K562 (cell line): Measurements from ENCODE around the gene AFF3. TPM values are rescaled to one million over a fixed set of nuclear protein-coding genes. Genes with fewer than 3 reads are reported as not detected.

ENCODE experiments used
- ATAC-seq: fragments of 200-7000 bp; cut with Tn5 transposase; 3 replicates; pipeline ENCODE4 v1.9.1; 2020; ENCODE audit warnings: moderate library complexity
- BruUV-seq: library from RNA; stranded (reverse); fragments of 400-500 nt; replicated peaks from 2 replicates; lab custom pipeline; 2021; lab: Mats Ljungman, UMichigan
- CTCF ChIA-PET: fragments of 300-600 bp; formaldehyde crosslinking; extraction: SDS; loops from one replicate; lab custom pipeline; 2021; ENCODE audit warnings: low intra/inter-chr PET ratio; lab: Yijun Ruan, JAX
- POLR2A ChIA-PET: fragments of 300-600, 350-650 bp; sonication (Branson Sonifier 250); formaldehyde crosslinking; extraction: SDS; loops from one replicate; lab custom pipeline; 2021; ENCODE audit warnings: antibody characterized with exemption, inconsistent platforms; lab: Yijun Ruan, JAX
- DNase-seq, 4 experiments: peaks; one replicate each; pipeline versions ENCODE4 v3.0.0 to v3.0.0-alpha.2; 2011 to 2018; ENCODE audit warnings: low spot score in 3 of 4, mixed read lengths in 3 of 4; ENCODE audit errors: extremely low read depth in 1 of 4
- FAIRE-seq: peaks from 2 replicates; lab custom pipeline; 2011; peaks lifted over from hg19 to GRCh38; lab: Jason Lieb, UNC
- H2AFZ ChIP-seq: 2 replicates; pipeline ENCODE4 v1.6.0; 2011; ENCODE audit warnings: low read depth, low read length, control low read depth, inconsistent platforms
- H3K27ac ChIP-seq: fragments of 200-600 bp; 3 replicates; pipeline ENCODE4 v1.8.0; 2011; ENCODE audit warnings: low read depth, mild to moderate bottlenecking, control low read depth, inconsistent platforms, low read length, moderate library complexity, mixed read lengths; ENCODE audit errors: extremely low read depth
- H3K27me3 ChIP-seq, 2 experiments: fragments of 300-600 bp in 1 of 2; 2 replicates in 1 of 2; 3 replicates in 1 of 2; pipeline versions ENCODE4 v1.6.0 to v1.8.0; 2011; ENCODE audit warnings: inconsistent platforms in 2 of 2, low read length in 2 of 2, mild to moderate bottlenecking in 1 of 2, mixed read lengths in 1 of 2, moderate library complexity in 1 of 2; ENCODE audit not compliant: control insufficient read depth in 2 of 2, insufficient read depth in 2 of 2
- H3K36me3 ChIP-seq: fragments of 300-600 bp; 3 replicates; pipeline ENCODE4 v1.8.0; 2011; ENCODE audit warnings: mild to moderate bottlenecking, low read length, inconsistent platforms; ENCODE audit not compliant: control insufficient read depth, insufficient read depth
- H3K4me1 ChIP-seq, 2 experiments: fragments of 200-600 bp in 1 of 2; replicated peaks in 1 of 2; 2 replicates in 1 of 2; 3 replicates in 1 of 2; pipeline versions ENCODE4 v1.5.1 to v1.8.0; 2011; ENCODE audit warnings: inconsistent platforms in 2 of 2, low read length in 2 of 2, mild to moderate bottlenecking in 1 of 2, mixed read lengths in 1 of 2, moderate library complexity in 1 of 2; ENCODE audit not compliant: control insufficient read depth in 2 of 2, insufficient read depth in 2 of 2
- H3K4me2 ChIP-seq: 2 replicates; pipeline ENCODE4 v1.6.1; 2011; ENCODE audit warnings: low read length, control low read depth, inconsistent platforms, mixed read lengths; ENCODE audit not compliant: insufficient read depth
- H3K4me3 ChIP-seq: fragments of 200-600 bp; sonication (generic), shearing (Covaris generic); 2 replicates; pipeline ENCODE4 v1.5.1; 2016; ENCODE audit warnings: control low read depth, inconsistent platforms
- H3K79me2 ChIP-seq: fragments of 200-600 bp; 3 replicates; pipeline ENCODE4 v1.8.0; 2011; ENCODE audit warnings: low read length, inconsistent platforms; ENCODE audit not compliant: control insufficient read depth, insufficient read depth
- H3K9ac ChIP-seq, 2 experiments: 2 replicates each; pipeline versions ENCODE4 v1.6.0 to v1.6.1; 2011; ENCODE audit warnings: low read depth in 2 of 2, low read length in 2 of 2, control low read depth in 1 of 2, inconsistent platforms in 1 of 2, mild to moderate bottlenecking in 1 of 2, mixed read lengths in 1 of 2; ENCODE audit not compliant: insufficient read depth in 1 of 2
- H3K9me1 ChIP-seq: one replicate; pipeline ENCODE4 v1.6.0; 2011; ENCODE audit warnings: inconsistent platforms, mild to moderate bottlenecking, low read length, moderate library complexity; ENCODE audit not compliant: control insufficient read depth, insufficient read depth
- H3K9me3 ChIP-seq: replicated peaks from 2 replicates; pipeline ENCODE4 v1.5.1; 2011; ENCODE audit warnings: low read depth, low read length, inconsistent platforms; ENCODE audit not compliant: control insufficient read depth, insufficient read depth
- H4K20me1 ChIP-seq: replicated peaks from 2 replicates; pipeline ENCODE4 v1.6.1; 2011; ENCODE audit warnings: low read length, inconsistent platforms, mixed read lengths; ENCODE audit not compliant: control insufficient read depth, insufficient read depth
- ATF3 ChIP-seq, 2 experiments: fragments of 450-650 bp in 1 of 2; sonication (generic) in 1 of 2; formaldehyde crosslinking in 1 of 2; IDR thresholded peaks in 1 of 2; conservative IDR thresholded peaks in 1 of 2; 2 replicates each; pipeline versions ENCODE4 v1.6.1 to v1.8.1; 2016 to 2023; ENCODE audit warnings: mild to moderate bottlenecking in 2 of 2, moderate library complexity in 2 of 2, inconsistent platforms in 1 of 2, missing genetic modification reagents in 1 of 2
- CTCF ChIP-seq, 3 experiments: IDR thresholded peaks in 2 of 3; conservative IDR thresholded peaks in 1 of 3; 2 replicates each; pipeline ENCODE4 v1.5.1; 2011 to 2012; ENCODE audit warnings: low read length in 3 of 3, mild to moderate bottlenecking in 3 of 3, control low read depth in 2 of 3, improper control_type of control experiment in 1 of 3, inconsistent platforms in 1 of 3, low read depth in 1 of 3, mixed read lengths in 1 of 3, moderate library complexity in 1 of 3; ENCODE audit not compliant: insufficient read depth in 2 of 3
- MAX ChIP-seq: sonication (generic); formaldehyde crosslinking; IDR thresholded peaks from 2 replicates; pipeline ENCODE4 v1.9.0; 2022; ENCODE audit warnings: mild to moderate bottlenecking, missing genetic modification reagents
- MTF1 ChIP-seq: fragments of 250-450 bp; sonication (Bioruptor Pico); IDR thresholded peaks from 2 replicates; pipeline ENCODE4 v1.9.0; 2021; ENCODE audit warnings: moderate library complexity, mild to moderate bottlenecking, inconsistent platforms, borderline replicate concordance
- MYNN ChIP-seq, 2 experiments: sonication (generic); formaldehyde crosslinking in 1 of 2; IDR thresholded peaks; 2 replicates each; pipeline versions ENCODE4 v1.5.0 to v1.6.1; 2016 to 2020; ENCODE audit warnings: antibody characterized with exemption in 1 of 2, missing genetic modification reagents in 1 of 2
- PHTF2 ChIP-seq: fragments of 250-450 bp; sonication (Bioruptor Pico); IDR thresholded peaks from 2 replicates; pipeline ENCODE4 v1.5.0; 2021; ENCODE audit warnings: mild to moderate bottlenecking
- POLR2AphosphoS2 ChIP-seq: IDR thresholded peaks from 2 replicates; pipeline ENCODE4 v1.6.1; 2012; ENCODE audit warnings: low read length, improper control_type of control experiment
- POU5F1 ChIP-seq: fragments of 150-350 bp; IDR thresholded peaks from 2 replicates; pipeline ENCODE4 v1.6.1; 2014; ENCODE audit warnings: borderline replicate concordance, low read length, low read depth, mild to moderate bottlenecking; ENCODE audit not compliant: partially characterized antibody
- PURB ChIP-seq: sonication (generic); formaldehyde crosslinking; IDR thresholded peaks from 2 replicates; pipeline ENCODE4 v1.9.0; 2021; ENCODE audit warnings: low read depth, mild to moderate bottlenecking, missing genetic modification reagents
- SMAD2 ChIP-seq: fragments of 150-350 bp; IDR thresholded peaks from 2 replicates; pipeline ENCODE4 v1.6.1; 2014; ENCODE audit warnings: low read depth, mild to moderate bottlenecking, low read length
- TEAD2 ChIP-seq: fragments of 450-650 bp; IDR thresholded peaks from 2 replicates; pipeline ENCODE4 v1.6.1; 2016; ENCODE audit warnings: missing genetic modification characterization, control low read depth, missing compliant biosample characterization
- ZNF140 ChIP-seq: fragments of 250-450 bp; sonication (Bioruptor Pico); IDR thresholded peaks from 2 replicates; pipeline ENCODE4 v1.8.0; 2021; ENCODE audit warnings: moderate library complexity, mild to moderate bottlenecking, inconsistent platforms
- ZNF263 ChIP-seq: sonication (generic); formaldehyde crosslinking; IDR thresholded peaks from 2 replicates; pipeline ENCODE4 v1.8.0; 2022; ENCODE audit warnings: mild to moderate bottlenecking, missing genetic modification reagents, borderline replicate concordance
- WGBS: fragments of 100-300 bp; shearing (Covaris generic); methylation state at CpG from one replicate; pipeline ENCODE4 v1.1.6; 2016; ENCODE audit warnings: low coverage, mixed read lengths; ENCODE audit not compliant: insufficient coverage; ENCODE audit errors: missing lambda C conversion rate; 5-methylcytosine and 5-hydroxymethylcytosine counted together
- in situ Hi-C: fragments of 300-500 bp; cut with MboI; formaldehyde crosslinking; loops from 4 replicates; pipeline ENCODE4 v1.15.0; 2018; ENCODE audit warnings: inconsistent platforms, mixed read lengths
- intact Hi-C: fragments of 100-400 bp; cut with micrococcal nuclease; formaldehyde crosslinking; loops from 2 replicates; pipeline ENCODE4 v1.14.2; 2022
- polyA plus RNA-seq, 8 experiments: library from polyadenylated mRNA; depleted of rRNA in 4 of 8; stranded (reverse) in 5 of 8; unstranded in 3 of 8; fragments of >200 nt; fragmentation: Nextera tagmentation in 2 of 8; fragmentation: Illumina TruSeq in 1 of 8; extraction: Ambion mirVana in 2 of 8; extraction: Trizol in 1 of 8; gene quantifications; 2 replicates each; pipeline versions ENCODE4 v1.2.1 to v1.2.3, GENCODE V29; 2011 to 2014; ENCODE audit warnings: inconsistent platforms in 1 of 8, missing spikeins in 1 of 8
- total RNA-seq, 7 experiments: library from RNA; depleted of rRNA in 6 of 7; stranded (reverse); fragments of >200 nt in 6 of 7; fragmentation: Illumina TruSeq in 2 of 7; extraction: Trizol in 2 of 7; gene quantifications; 2 replicates each; pipeline versions ENCODE4 v1.2.1 to v1.2.3, GENCODE V29; 2011 to 2021; ENCODE audit warnings: low replicate concordance in 1 of 7

Gene AFF3
- total and polyA plus RNA-seq, 9 of the 15 experiments (the other 6 are each of a cell fraction or from before 2014, with no cell fraction given): 0.02 to 0.11 TPM; not detected in 7

GRCh38 chr2:99689145-99689742, 453.1 kb downstream of the AFF3 start:
- CTCF ChIA-PET: no interaction called here
- in situ Hi-C loops: no loop called here

GRCh38 chr2:99688699-99689098, 453.7 kb downstream of the AFF3 start:
- no peaks in the 10 kb centered on the region for H3K79me2 ChIP-seq
- POLR2A ChIA-PET: no interaction called here
- no TSS peak for BruUV-seq
- no peak for TF ChIP-seq PHTF2
- TF ChIP-seq SMAD2: no peak
- no peak for TF ChIP-seq PURB (CRISPR knock-in tag)
- TF ChIP-seq ZNF263 (CRISPR knock-in tag): no peak
- TF ChIP-seq ATF3 (IDR thresholded peaks at IDR 0.05): no peak
- TF ChIP-seq ATF3 (CRISPR knock-in tag; conservative IDR thresholded peaks at IDR 0.05): no peak
- no peak for TF ChIP-seq POU5F1
- no peak for TF ChIP-seq POLR2AphosphoS2
- no peak for TF ChIP-seq TEAD2 (tag)
- no peak for TF ChIP-seq CTCF (IDR thresholded peaks at IDR 0.05 in 2 of 3, conservative IDR thresholded peaks at IDR 0.05 in 1 of 3; ENCODE audit: insufficient read depth in 2 of 3, low read depth in 1 of 3, low read length in 3 of 3)
- no peak for TF ChIP-seq MAX (CRISPR knock-in tag)
- TF ChIP-seq MYNN (IDR thresholded peaks at IDR 0.05): no peak
- TF ChIP-seq MYNN (CRISPR knock-in tag; IDR thresholded peaks at IDR 0.05): no peak

More at GRCh38 chr2:99689145-99689742, 453.1 kb downstream of the AFF3 start:
- WGBS: 0% methylated on average over 3 of the region's 3 CpGs
- H3K4me2 ChIP-seq: no peak overlapping the region
- no peaks in the 10 kb centered on the region for H3K4me1 ChIP-seq
- no peaks in the 10 kb centered on the region for H4K20me1 ChIP-seq
- no peaks in the 10 kb centered on the region for H3K36me3 ChIP-seq
- ATAC-seq: no peak
- intact Hi-C loops: no loop called here
- no peaks in the 10 kb centered on the region for H3K9me1 ChIP-seq
- no peak for TF ChIP-seq ZNF140
- no peak for TF ChIP-seq MTF1 (CRISPR knock-in tag)
- H3K4me3 ChIP-seq: no peak overlapping the region
- no peaks in the 10 kb centered on the region for H3K9me3 ChIP-seq
- no peak for DNase-seq
- no peaks in the 10 kb centered on the region for H3K79me2 ChIP-seq
- no peak overlapping the region for H2AFZ ChIP-seq
- FAIRE-seq: no peak
- POLR2A ChIA-PET: no interaction called here
- peaks cover 17 to 37% of the 10 kb centered on the region in 2 experiments for H3K27me3 ChIP-seq
- no TSS peak for BruUV-seq
- no peak overlapping the region for H3K9ac ChIP-seq
- H3K27ac ChIP-seq: no peak overlapping the region

More at GRCh38 chr2:99688699-99689098, 453.7 kb downstream of the AFF3 start:
- FAIRE-seq (no peak), DNase-seq (no peak), ATAC-seq (no peak)
- Histone ChIP-seq H3K4me1 (no peaks in the 10 kb centered on the region), H3K9me3 (no peaks in the 10 kb centered on the region), H3K27me3 (peaks cover 16 to 31% of the 10 kb centered on the region in 2 experiments), H3K36me3 (no peaks in the 10 kb centered on the region), H4K20me1 (no peaks in the 10 kb centered on the region), H3K4me2 (no peak overlapping the region), H3K9ac (no peak overlapping the region), H2AFZ (no peak overlapping the region), H3K4me3 (no peak overlapping the region), H3K9me1 (no peaks in the 10 kb centered on the region), H3K27ac (no peak overlapping the region)
- in situ Hi-C loops (no loop called here), intact Hi-C loops (no loop called here)
- CTCF ChIA-PET: no interaction called here
- WGBS: 0% methylated on average over 6 of the region's 6 CpGs
